Measurements from ENCODE around the gene PPFIA3. TPM values are rescaled to one million over a fixed set of nuclear protein-coding genes. Genes with fewer than 3 reads are reported as not detected.

PPFIA3 gene
- total and polyA plus RNA-seq, 2 of the 8 experiments (the other 6 are each of a cell fraction or from before 2014, with no cell fraction given) = 15.9 to 25.3 TPM

DNA sequence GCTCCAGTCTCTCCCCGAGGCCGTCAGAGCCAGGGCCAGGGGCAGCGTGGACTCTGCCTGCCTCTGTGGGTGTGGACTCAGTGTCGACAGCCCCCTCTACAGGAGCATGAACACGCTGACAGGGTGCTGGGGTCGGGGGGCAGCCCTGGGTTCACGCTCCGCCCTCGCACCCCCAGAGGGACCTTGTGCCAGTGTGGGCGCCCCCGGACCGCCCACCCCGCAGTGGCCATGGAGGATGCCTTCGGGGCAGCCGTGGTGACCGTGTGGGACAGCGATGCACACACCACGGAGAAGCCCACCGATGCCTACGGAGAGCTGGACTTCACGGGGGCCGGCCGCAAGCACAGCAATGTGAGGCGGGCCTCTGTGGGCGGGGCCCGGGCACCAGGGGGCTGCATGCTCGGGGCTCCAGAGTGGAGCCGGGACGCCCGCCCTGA is 46.5 kb downstream of the PPFIA3 start (continued):
- peak; percentile 47 for TF ChIP-seq MAX (IDR thresholded peaks at IDR 0.05)
- no peak for TF ChIP-seq ASH2L (IDR thresholded peaks at IDR 0.05; ENCODE audit: low read length)
- 0 out of 2 replicates have a peak, but pooled peaks have one; percentile 38 for TF ChIP-seq CREB1 (IDR thresholded peaks at IDR 0.05)
- TF ChIP-seq CTCF (IDR thresholded peaks at IDR 0.05; ENCODE audit: control extremely low read depth in 1 of 3, insufficient read depth in 1 of 3, low read depth in 1 of 3, low read length in 3 of 3) = peak; percentile 24 to 64 (median 50); a peak in 3 of 4 replicates
- no peak for TF ChIP-seq BRCA1 (IDR thresholded peaks at IDR 0.05; ENCODE audit: low read depth, low read length)
- TF ChIP-seq ZNF274 (IDR thresholded peaks at IDR 0.05; ENCODE audit: borderline replicate concordance, extremely low read depth, low read length) = no peak
- TF ChIP-seq SP4 (IDR thresholded peaks at IDR 0.05; ENCODE audit: low read length) = no peak
- TF ChIP-seq YY1 (IDR thresholded peaks at IDR 0.05; ENCODE audit: low read depth, low read length) = no peak
- TF ChIP-seq EP300 (IDR thresholded peaks at IDR 0.05; ENCODE audit: borderline replicate concordance in 1 of 2, low read depth in 2 of 2, low read length in 2 of 2) = no peak
- no peak for TF ChIP-seq SUZ12 (IDR thresholded peaks at IDR 0.05; ENCODE audit: low read length)
- TF ChIP-seq SRF (IDR thresholded peaks at IDR 0.05; ENCODE audit: low read depth, low read length) = no peak

Measured in H1 (cell line).